NCI-H446 (cell line): ENCODE measurements around the gene CRCP.

Source experiments
- DNase-seq, 2 experiments: peaks; one replicate each; lab custom pipeline; 2025; lab: John Stamatoyannopoulos, UW

Gene CRCP

GRCh38 chr7:66189695-66190503 lies 75.3 kb downstream of the CRCP start:
- DNase-seq = no peak

- DNase-seq = no peak
Measured at GRCh38 chr7:66190504-66190857, 75.8 kb downstream of the CRCP start.

GRCh38 chr7:66193146-66193725 lies 78.6 kb downstream of the CRCP start:
- no peak for DNase-seq

- no peak for DNase-seq
Measured at GRCh38 chr7:66198469-66198868, 83.8 kb downstream of the CRCP start.

GRCh38 chr7:66198956-66199355 lies 84.3 kb downstream of the CRCP start:
- DNase-seq = no peak

GRCh38 chr7:66202441-66202840 lies 87.8 kb downstream of the CRCP start:
- DNase-seq = no peak
